ENCODE results near the gene LVRN. TPM values are rescaled to one million over a fixed set of nuclear protein-coding genes. Genes with fewer than 3 reads are reported as not detected.

LVRN gene
- total RNA-seq, 4 donors from 2014 or later: 3.0 to 5.5 (median 4.4) TPM

DNA sequence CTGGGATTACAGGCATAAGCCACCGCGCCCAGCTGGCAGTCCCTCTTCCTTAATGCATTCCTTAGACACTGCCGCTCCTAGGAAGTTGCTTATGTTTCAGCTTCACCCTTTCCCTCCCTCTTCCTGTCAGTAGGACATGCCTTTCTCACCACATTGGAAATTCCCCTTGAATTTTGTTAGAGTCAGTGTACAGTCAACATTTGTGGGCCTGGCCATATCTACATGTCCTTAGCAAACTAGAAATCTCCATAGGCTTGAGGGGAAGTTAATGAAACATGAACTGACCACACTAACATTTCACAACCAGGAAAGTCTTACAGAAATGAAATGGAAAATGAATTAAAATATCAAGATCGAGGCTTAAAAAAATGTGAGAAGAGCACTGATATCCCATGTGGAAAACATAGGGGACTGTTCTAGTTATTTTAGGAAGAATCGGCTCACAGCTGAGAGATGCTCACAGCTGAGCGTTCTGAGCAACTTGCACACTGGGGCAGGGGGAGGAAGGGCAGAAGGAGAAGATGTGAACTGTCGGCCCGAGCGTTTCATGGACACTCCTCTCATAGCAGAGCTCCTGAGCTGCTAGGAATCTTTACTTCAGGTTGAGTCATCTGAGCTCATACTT lies 21.1 kb upstream of the LVRN start:
- 80 to 83% methylated on average over 6 to 8 of the region's 9 CpGs for WGBS, 2 donors (ENCODE audit: low coverage in 1 of 2)
- Histone ChIP-seq H3K9me3 (no peaks in the 10 kb centered on the region), H3K36me3 (no peaks in the 10 kb centered on the region), H3K27ac (no peak overlapping the region), H3K4me1 (no peaks in the 10 kb centered on the region), H3K27me3 (no peaks in the 10 kb centered on the region), H3K4me3 (no peak overlapping the region)
- TF ChIP-seq EP300 (IDR thresholded peaks at IDR 0.05): no peak
- no peak for TF ChIP-seq POLR2A (IDR thresholded peaks at IDR 0.05)
- TF ChIP-seq, protein P1, sequence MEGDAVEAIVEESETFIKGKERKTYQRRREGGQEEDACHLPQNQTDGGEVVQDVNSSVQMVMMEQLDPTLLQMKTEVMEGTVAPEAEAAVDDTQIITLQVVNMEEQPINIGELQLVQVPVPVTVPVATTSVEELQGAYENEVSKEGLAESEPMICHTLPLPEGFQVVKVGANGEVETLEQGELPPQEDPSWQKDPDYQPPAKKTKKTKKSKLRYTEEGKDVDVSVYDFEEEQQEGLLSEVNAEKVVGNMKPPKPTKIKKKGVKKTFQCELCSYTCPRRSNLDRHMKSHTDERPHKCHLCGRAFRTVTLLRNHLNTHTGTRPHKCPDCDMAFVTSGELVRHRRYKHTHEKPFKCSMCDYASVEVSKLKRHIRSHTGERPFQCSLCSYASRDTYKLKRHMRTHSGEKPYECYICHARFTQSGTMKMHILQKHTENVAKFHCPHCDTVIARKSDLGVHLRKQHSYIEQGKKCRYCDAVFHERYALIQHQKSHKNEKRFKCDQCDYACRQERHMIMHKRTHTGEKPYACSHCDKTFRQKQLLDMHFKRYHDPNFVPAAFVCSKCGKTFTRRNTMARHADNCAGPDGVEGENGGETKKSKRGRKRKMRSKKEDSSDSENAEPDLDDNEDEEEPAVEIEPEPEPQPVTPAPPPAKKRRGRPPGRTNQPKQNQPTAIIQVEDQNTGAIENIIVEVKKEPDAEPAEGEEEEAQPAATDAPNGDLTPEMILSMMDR (IDR thresholded peaks at IDR 0.05): no peak
- TF ChIP-seq POLR2AphosphoS5 (IDR thresholded peaks at IDR 0.05): no peak
- no peak for ATAC-seq

DNA sequence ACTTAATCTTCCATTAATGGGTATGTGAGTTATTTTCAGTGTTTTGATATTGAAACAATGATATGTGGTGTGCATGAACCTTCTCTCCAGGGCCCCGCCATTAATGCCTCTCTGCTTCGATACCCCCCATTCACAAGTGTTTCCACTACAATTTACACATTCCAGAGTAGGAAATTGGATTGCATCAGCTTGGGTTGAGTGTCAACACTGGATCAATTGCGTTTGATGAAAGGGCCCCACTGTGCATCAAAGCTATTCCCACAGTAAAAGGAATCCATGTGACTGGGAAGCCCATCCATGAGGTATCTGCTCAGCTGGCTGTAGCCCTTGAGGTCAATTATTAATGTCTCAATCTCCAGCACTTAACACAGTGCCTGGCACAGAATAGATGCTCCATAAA lies 17.8 kb upstream of the LVRN start:
- WGBS, 2 donors (ENCODE audit: low coverage in 1 of 2): 83 to 88% methylated on average over 2 to 3 of the region's 3 CpGs
- no peak overlapping the region for H3K4me3 ChIP-seq

DNA sequence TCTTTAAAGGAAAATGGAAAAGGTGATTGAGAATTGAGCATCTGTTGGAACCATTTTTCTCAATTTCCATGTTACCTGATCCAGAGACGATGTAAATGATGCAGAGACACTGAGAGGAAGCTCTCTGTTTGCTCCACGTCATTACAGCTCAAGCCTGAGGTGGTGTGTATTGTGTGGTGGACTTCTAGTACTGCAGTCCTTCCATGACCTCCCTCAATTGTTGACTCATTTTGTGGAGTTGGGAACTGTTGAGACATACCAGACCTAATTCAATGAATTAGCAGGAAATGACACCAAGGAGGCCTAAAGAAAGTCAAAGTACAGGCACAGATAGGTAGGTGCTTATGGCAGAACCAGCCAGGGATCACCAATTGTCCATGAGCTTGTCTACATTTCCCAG lies 15.6 kb upstream of the LVRN start:
- TF ChIP-seq EP300 (IDR thresholded peaks at IDR 0.05) (no peak), POLR2A (IDR thresholded peaks at IDR 0.05) (no peak), POLR2AphosphoS5 (IDR thresholded peaks at IDR 0.05) (no peak)
- TF ChIP-seq, protein P1 (IDR thresholded peaks at IDR 0.05): no peak
- Histone ChIP-seq H3K27me3 (no peaks in the 10 kb centered on the region), H3K4me3 (no peak overlapping the region), H3K4me1 (no peaks in the 10 kb centered on the region), H3K27ac (no peak overlapping the region), H3K36me3 (no peaks in the 10 kb centered on the region), H3K9me3 (no peaks in the 10 kb centered on the region)
- WGBS, 2 donors (ENCODE audit: low coverage in 1 of 2): 80 to 81% methylated on average over 2 of the region's 2 CpGs
- ATAC-seq: no peak

More for the DNA sequence above, 17.8 kb upstream of the LVRN start:
- no peaks in the 10 kb centered on the region for H3K36me3 ChIP-seq
- no peaks in the 10 kb centered on the region for H3K9me3 ChIP-seq
- H3K27me3 ChIP-seq: no peaks in the 10 kb centered on the region
- TF ChIP-seq POLR2A (IDR thresholded peaks at IDR 0.05) (no peak), EP300 (IDR thresholded peaks at IDR 0.05) (no peak), POLR2AphosphoS5 (IDR thresholded peaks at IDR 0.05) (no peak)
- TF ChIP-seq, protein P1 (IDR thresholded peaks at IDR 0.05): no peak
- no peaks in the 10 kb centered on the region for H3K4me1 ChIP-seq
- no peak for ATAC-seq
- no peak overlapping the region for H3K27ac ChIP-seq

DNA sequence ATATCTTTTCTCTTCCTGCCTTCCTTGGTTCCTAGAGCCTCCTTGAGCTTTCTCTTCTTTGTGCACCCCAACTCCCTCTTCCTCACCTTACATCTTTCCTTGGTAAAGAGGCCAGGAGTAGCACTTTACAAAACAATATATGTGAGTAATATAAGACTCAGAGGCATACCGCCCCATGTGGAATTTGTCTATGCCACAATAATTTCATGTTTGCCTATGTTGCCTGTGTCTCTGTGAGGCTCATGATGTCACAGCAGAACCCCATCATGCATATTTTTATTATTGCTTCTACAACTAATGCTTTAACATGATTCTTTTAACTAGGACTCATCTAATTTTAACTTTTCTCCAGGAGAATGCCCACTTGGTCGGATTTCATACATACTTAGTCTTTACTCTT lies 15.0 kb upstream of the LVRN start:
- Histone ChIP-seq H3K36me3 (no peaks in the 10 kb centered on the region), H3K9me3 (no peaks in the 10 kb centered on the region), H3K4me3 (no peak overlapping the region), H3K27ac (no peak overlapping the region), H3K27me3 (no peaks in the 10 kb centered on the region), H3K4me1 (no peaks in the 10 kb centered on the region)
- no peak for ATAC-seq
- 89 to 95% methylated on average over 2 of the region's 2 CpGs for WGBS, 2 donors (ENCODE audit: low coverage in 1 of 2)
- TF ChIP-seq POLR2AphosphoS5 (IDR thresholded peaks at IDR 0.05): no peak
- no peak for TF ChIP-seq EP300 (IDR thresholded peaks at IDR 0.05)
- no peak for TF ChIP-seq POLR2A (IDR thresholded peaks at IDR 0.05)
- TF ChIP-seq, protein P1 (IDR thresholded peaks at IDR 0.05): no peak

- TF ChIP-seq POLR2A (IDR thresholded peaks at IDR 0.05) (no peak), EP300 (IDR thresholded peaks at IDR 0.05) (no peak), POLR2AphosphoS5 (IDR thresholded peaks at IDR 0.05) (no peak)
- TF ChIP-seq, protein P1 (IDR thresholded peaks at IDR 0.05): no peak
- no peak overlapping the region for H3K4me3 ChIP-seq
- H3K27ac ChIP-seq: no peak overlapping the region
- H3K4me1 ChIP-seq: no peaks in the 10 kb centered on the region
- 43 to 52% methylated on average over 3 of the region's 3 CpGs for WGBS, 2 donors (ENCODE audit: low coverage in 1 of 2)
- peak; percentile 71 for ATAC-seq
- H3K27me3 ChIP-seq: no peaks in the 10 kb centered on the region
- H3K36me3 ChIP-seq: no peaks in the 10 kb centered on the region
- no peaks in the 10 kb centered on the region for H3K9me3 ChIP-seq
These were observed 14.2 kb upstream of the LVRN start for GRCh38 chr5:115948091-115948534.

Measured in gastroesophageal sphincter (tissue), 4 donors.